ENCODE measurements around the gene PFN3. TPM values are rescaled to one million over a fixed set of nuclear protein-coding genes. Genes with fewer than 3 reads are reported as not detected.
"Not testable (repeated sequence)": the region's sequence is repeated elsewhere in the genome, so short reads cannot be mapped to it uniquely, and the experiment has no call there.

PFN3 gene
- polyA plus RNA-seq, 3 donors = 0.37 to 7.4 (median 3.2) TPM

GRCh38 chr5:177428574-177429217 lies 28.2 kb upstream of the PFN3 start:
- no peak for DNase-seq (ENCODE audit: extremely low read depth in 1 of 11, low read depth in 9 of 11, low spot score in 4 of 11)

DNA sequence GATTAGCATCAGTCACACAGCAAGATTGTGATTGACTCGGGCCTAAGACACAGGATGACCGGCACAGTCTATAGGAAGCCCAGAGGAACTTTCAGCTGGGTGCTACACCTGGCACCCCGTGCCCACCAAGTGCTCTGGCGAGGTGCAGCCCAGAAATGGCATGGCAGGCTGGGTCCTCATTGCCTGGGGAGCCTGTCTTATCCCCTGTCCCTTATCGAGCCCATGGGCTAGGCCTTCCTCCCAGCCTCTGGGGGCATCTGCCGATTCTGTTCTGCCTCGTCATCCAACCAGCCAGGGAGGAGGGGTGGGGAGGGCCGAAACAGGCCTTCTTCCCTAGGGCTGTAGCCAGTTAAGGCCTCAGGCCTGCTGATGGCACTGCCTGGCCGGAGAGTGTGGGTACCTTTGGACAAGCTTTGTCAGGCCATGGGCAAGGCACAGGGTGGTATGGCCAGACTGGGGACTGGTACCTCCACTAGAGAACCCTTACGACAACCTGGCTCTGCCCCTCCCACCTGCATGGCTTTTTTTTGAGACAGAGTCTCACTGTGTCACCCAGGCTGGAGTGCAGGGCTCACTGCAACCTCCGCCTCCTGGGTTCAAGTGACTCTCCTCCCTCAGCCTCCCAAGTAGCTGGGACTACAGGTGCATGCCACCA lies 27.6 kb upstream of the PFN3 start:
- no peak for DNase-seq (ENCODE audit: extremely low read depth in 1 of 11, low read depth in 9 of 11, low spot score in 4 of 11)

DNA sequence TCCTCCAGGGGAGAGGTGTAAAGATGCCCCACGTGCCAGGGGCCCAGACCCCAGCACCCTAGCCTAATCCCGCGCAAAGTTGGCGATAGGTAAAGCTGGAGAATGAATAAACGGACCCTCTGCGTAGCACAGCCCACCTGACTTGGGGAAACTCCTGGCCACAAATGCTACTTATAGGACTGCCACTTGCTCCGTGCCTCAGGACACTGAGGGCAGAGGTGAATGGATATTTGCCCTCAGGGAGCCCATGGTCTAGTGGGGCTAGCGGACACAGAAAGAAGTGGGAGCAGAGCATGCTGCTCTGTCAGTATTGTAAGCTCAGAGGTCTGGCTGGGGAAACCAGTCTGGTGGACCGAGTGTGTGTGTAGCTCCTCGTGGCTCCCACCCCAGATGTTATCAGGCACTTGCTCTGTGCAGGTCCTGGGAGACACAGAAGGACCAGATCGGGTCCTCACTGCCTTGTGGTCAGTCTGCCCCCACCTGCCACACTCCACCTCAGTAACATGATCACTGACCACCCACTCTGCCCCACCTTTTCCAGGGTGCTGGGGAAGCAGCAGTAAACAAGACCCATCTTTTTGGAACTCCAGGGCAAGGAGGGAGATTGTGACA lies 26.9 kb upstream of the PFN3 start:
- no peak for DNase-seq (ENCODE audit: extremely low read depth in 1 of 11, low read depth in 9 of 11, low spot score in 4 of 11)

DNA sequence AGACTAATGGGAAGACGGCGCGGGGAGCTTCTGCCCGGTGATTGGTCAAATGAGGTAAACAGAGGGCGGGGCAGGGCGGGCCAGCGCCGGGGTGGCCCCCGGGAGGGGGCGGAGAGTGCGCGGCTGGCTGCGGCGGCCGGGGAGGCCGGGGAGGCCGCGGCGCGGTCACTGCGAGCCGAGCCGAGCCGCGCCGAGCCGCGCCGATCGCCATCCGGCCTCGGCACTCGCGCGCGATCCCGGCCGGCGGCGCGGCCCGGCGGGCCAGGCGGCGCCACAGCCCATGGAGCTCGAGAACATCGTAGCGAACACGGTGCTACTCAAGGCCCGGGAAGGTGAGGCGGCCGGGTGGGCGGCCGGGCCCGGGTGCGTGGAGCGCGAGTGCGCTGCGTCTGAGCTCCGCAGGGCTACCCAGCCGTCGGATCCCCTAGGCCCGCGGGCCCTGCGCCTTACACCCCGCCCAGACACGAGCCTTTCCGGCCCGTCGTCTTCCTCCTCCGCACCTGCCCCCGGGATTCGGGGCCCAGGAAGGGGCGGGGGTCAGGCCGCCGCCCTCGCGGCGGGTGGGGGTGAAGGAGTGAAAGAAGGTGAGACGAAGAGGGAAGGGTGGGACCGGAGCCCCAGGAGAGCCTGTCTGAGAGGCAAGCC lies 26.2 kb upstream of the PFN3 start, which contains the start of gene GRK6:
GRK6 (plus strand) TSS at position 111 of the 645 bp plus-strand sequence; CDS start at position 281, 170 bp downstream.
- DNase-seq (ENCODE audit: extremely low read depth in 1 of 11, low read depth in 9 of 11, low spot score in 4 of 11) = no peak

DNA sequence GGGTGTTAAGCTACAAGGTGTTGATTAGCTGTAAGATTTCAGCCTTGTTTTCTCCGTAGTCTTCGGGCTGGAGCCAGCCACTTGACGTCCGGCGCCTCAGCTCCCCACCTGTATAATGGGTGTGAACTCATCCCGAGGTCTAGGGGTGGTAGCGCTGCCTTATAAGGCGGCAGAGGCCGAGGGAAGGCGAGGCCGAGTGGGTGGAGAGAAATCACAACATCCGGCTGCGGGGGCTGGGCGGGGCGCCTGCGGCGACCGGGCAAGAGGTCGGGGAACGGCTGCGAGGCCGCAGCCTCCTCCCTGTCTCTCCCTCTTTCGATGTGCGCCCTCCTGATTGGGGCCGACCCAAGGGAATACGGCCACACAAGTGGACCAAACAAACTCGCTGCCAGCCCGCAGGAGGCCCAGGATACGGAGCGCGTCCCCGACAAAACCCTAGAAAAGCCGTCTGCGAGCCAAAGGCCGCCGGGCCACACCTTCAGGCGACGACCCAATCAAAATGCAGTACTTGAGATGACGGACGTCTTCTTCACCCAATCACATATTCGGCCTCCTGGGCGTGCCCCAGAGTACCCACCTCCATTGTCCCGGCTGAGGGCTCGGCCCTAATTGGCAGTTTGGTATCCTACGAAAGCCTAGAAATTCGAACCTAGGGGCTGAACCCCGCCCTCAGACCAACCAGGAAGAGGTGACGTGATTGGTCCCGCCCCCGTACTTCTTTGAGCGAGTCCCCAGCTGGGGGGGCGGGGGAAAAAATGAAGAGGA lies 25.5 kb upstream of the PFN3 start:
- DNase-seq (ENCODE audit: extremely low read depth in 1 of 11, low read depth in 9 of 11, low spot score in 4 of 11) = peak; percentile 100

- DNase-seq (ENCODE audit: extremely low read depth in 1 of 11, low read depth in 9 of 11, low spot score in 4 of 11) = no peak
These were observed 24.8 kb upstream of the PFN3 start for GRCh38 chr5:177425196-177425800.

- no peak for DNase-seq (ENCODE audit: extremely low read depth in 1 of 11, low read depth in 9 of 11, low spot score in 4 of 11)
These were observed 23.2 kb upstream of the PFN3 start for GRCh38 chr5:177423671-177424070.

DNA sequence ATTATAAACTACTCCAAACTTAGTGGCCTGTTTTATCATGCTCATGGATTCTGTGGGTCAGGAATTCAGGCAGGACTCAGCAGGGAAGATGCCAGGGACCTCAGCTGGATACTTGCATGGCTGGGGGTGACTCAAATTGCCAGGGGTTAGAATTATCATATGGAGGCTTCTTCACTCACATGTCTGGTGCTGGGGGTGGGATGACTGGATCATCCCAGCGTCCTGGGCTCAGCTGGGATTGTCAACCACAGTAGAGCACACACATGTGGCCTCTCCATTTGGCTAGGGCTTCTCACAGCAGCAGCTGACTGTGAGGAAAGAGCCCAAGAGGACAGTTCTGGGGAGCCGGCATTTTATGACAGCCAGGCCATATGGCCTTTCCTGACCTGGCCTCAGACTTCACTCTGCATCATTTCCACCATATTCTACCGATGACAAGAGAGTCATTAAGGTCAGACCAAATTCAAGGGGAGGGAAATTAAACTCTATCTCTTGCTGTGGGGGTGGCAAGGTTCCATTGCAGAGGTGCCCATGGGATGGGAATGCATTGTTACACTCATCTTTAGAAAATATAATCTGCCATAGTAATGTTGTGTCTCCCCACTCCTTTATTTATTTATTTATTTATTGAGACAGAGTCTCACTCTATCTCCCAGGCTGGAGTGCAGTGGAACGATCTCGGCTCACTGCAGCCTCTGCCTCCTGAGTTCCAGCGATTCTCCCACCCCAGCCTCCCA lies 20.8 kb upstream of the PFN3 start:
- DNase-seq (ENCODE audit: extremely low read depth in 1 of 11, low read depth in 9 of 11, low spot score in 4 of 11) = no peak

- DNase-seq (ENCODE audit: extremely low read depth in 1 of 11, low read depth in 9 of 11, low spot score in 4 of 11) = not testable (repeated sequence)
These were observed 20.0 kb upstream of the PFN3 start for GRCh38 chr5:177420472-177420871.

DNA sequence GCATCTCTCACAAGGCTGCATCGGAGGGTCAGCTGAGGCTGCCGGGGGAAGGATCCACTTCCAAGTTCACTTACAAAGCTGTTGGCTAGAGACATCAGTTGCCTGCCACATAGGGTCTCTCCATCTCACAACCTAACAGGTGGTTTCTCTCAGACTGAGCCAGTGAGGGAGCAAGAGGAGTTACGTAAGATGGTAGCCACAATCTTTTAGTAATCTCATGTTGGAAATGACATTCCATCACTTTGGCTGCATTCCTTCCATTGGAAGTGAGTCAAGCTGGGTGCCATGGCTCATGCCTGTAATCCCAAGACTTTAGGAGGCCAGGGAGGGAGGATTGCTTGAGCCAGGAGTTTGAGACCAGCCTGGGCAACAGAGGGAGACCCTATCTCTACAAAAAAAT lies 18.6 kb upstream of the PFN3 start:
- DNase-seq (ENCODE audit: extremely low read depth in 1 of 11, low read depth in 9 of 11, low spot score in 4 of 11) = no peak

DNA sequence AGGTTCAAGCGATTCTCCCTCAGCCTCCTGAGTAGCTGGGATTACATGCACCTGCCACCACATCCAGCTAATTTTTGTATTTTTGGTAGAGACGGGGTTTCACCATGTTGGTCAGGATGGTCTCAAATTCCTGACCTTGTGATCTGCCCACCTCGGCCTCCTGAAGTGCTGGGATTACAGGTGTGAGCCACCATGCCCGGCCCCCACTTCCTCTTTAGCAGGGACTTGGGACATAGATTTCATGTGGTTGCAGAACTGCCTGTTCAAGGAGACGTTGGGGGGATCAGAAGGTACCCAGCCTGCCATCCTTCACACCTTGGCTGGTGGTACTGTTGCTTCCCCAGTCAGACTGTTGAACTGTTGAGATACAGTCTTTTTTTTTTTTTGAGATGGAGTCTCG lies 16.6 kb upstream of the PFN3 start:
- not testable (repeated sequence) for DNase-seq (ENCODE audit: extremely low read depth in 1 of 11, low read depth in 9 of 11, low spot score in 4 of 11)

DNA sequence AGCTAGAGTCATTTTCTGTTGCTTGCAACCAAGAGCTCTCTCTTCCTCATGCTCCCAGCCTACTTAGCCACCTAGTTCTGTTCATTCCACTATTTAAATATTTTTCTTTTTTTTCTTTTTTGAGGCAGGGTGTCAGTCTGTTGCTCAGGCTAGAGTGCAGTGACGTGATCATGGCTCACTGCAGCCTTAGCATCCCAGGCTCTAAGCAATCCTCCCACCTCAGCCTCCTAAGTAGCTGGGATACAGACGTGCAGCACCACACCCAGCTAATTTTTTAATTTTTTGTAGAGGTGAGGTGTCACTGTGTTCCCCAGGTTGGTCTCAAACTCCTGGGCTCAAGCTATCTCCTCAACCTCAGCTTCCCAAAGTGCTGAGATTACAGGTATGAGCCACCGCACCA lies 14.0 kb upstream of the PFN3 start:
- no peak for DNase-seq (ENCODE audit: extremely low read depth in 1 of 11, low read depth in 9 of 11, low spot score in 4 of 11)

DNA sequence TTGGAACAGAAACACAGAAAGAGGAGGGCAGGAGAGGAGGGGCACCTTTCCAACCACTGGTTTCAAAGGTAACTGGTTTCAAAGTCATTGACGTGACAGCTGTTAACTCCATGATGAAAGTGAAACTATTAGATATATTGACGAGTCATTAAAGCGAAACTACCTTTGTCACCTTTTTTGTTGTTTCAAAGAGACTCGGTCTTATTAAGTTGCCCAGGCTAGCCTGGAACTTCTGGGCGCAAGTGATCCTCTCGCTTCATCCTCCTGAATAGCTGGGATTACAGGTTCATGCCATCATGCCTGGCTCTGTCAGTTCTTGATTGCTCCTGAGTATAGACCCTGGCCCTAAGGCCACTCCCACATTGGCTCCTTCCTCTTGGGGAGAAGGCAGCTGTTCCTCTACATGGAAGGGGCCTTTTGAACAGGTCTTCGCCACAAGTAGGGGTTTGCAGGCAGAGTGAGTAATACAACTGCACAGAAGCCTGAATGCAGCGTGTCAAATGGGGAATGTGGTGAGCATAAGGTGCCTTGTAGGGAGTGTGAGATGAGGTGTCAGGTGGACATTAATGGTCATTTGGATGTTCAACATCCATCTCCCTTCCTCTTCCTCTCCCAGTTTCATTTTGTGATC lies 12.3 kb upstream of the PFN3 start:
- DNase-seq (ENCODE audit: extremely low read depth in 1 of 11, low read depth in 9 of 11, low spot score in 4 of 11) = no peak

DNA sequence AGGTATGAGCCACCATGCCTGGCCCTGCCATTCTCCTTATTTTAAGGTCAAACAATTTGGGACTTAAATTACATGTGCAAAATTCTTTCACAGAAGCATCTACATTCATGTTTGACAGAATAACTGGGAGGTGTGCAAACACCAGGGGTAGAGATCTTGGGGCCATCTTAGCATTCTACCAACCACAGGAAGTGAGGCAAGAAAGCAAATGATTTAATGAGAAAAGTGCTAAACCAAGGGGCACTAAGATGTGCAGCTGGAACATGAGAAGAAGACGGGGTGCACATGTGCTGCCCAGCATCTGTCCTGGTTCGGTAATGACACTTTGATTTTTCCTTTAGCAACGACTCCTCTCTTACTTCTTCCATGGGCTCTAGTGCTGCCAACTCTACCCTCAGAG lies 10.1 kb upstream of the PFN3 start:
- DNase-seq (ENCODE audit: extremely low read depth in 1 of 11, low read depth in 9 of 11, low spot score in 4 of 11) = no peak

DNA sequence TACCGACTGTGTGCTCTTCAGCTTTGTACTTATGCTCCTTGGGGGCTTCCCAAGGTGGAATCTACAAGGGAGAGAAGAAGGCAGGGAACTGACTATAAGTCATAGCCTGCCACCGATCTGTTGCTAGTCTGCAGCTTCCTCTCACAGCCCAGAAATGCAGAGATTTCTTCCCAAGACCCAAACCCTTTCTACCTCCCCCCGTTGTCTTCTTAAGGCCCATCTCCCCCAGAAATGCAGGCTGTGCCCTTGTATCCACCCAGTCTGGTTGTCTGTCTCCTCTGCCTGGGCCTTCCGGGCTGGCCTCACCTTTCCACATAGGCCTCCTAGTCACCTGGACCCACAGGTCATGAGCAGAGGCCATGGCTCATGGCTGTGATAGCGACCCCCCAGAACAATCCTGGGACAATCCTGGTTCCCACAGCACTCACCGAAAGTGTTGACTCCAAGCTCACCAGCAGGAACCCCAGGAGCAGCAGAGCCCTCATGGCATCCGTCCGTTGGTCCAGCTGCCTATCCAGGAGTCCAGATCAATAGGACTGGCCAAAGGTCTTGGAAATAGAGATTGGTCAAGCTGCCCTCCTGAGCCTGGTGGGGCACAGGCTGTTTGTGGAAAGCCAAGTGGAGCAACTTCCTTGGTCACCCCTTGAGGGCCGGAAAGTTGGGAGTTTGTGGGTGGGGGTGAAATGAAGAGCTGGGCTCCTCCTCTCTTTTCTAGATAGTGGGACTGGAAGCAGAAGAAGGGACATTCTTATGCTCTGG lies 8.8 kb upstream of the PFN3 start, which contains the start of gene F12:
F12 (minus strand) TSS at position 522 of the 759 bp plus-strand sequence; CDS start at position 485, 37 bp downstream.
- DNase-seq (ENCODE audit: extremely low read depth in 1 of 11, low read depth in 9 of 11, low spot score in 4 of 11) = no peak

- DNase-seq (ENCODE audit: extremely low read depth in 1 of 11, low read depth in 9 of 11, low spot score in 4 of 11) = no peak
These were observed 5.3 kb upstream of the PFN3 start for GRCh38 chr5:177405805-177406204.

DNA sequence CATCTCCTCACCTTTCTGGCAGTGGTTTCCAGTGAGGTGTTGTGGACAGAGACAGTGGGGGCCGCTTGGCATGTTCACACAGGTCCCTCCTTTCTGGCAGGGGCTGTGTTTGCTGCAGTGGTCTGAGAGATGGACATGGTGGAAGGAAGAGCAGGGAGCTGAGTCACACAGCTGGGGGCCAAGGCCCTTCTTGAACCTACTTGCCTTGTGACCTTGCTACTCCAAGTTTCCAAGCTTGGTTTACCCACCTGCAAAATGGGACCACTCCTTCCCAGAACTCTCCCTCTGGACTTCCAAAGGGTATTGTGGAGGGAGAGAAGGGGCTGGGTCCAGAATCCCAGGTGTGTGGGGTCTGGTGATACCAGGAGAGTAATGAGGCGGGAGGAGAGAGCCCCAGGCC lies 4.9 kb upstream of the PFN3 start:
- no peak for DNase-seq (ENCODE audit: extremely low read depth in 1 of 11, low read depth in 9 of 11, low spot score in 4 of 11)

All from renal cortex interstitium (tissue), 11 donors.